H1 (cell line): Measurements from ENCODE around the gene EXOC2. TPM values are rescaled to one million over a fixed set of nuclear protein-coding genes. Genes with fewer than 3 reads are reported as not detected.

Source experiments
- TEAD4 ChIP-seq: IDR thresholded peaks from 2 replicates; pipeline ENCODE4 v1.6.1; 2012; ENCODE audit warnings: low read depth, low read length, inconsistent platforms, mixed read lengths
- polyA plus RNA-seq, 7 experiments: library from polyadenylated mRNA; depleted of rRNA in 3 of 7; stranded (reverse) in 5 of 7; unstranded in 2 of 7; fragments of >200 nt in 5 of 7; fragments of 200-250 nt in 2 of 7; gene quantifications; 1 replicate in 5 of 7; 2 replicates in 1 of 7; 4 replicates in 1 of 7; pipeline versions ENCODE4 v1.2.1 to v1.2.3, GENCODE V29; 2011 to 2013; ENCODE audit warnings: missing spikeins in 2 of 7, mixed read lengths in 2 of 7
- total RNA-seq: library from RNA; stranded (reverse); fragmentation: NEBNext Ultra II Directional; extraction: Animal tissue kit (Norgen Biotek cat#: 25700); gene quantifications from 2 replicates; pipeline ENCODE4 v1.2.1, GENCODE V29; 2021

Gene EXOC2
- total and polyA plus RNA-seq, 2 of the 8 experiments (the other 6 are each of a cell fraction or from before 2014, with no cell fraction given) = 25.5 to 44.4 TPM

- TF ChIP-seq TEAD4 = no peak
- TF ChIP-seq, all 59 proteins: peak for 0
Observed at GRCh38 chr6:515267-515666, 177.7 kb downstream of the EXOC2 start (continued).
